Thyroid gland (tissue), 4 donors: ENCODE data around the gene FCHSD2. TPM values are rescaled to one million over a fixed set of nuclear protein-coding genes. Genes with fewer than 3 reads are reported as not detected.

Source experiments
- DNase-seq, 2 donors: peaks; one replicate each; pipeline ENCODE4 v3.0.0-alpha.2; 2019
- H3K27ac ChIP-seq, 3 donors: fragments of 200-600 bp; sonication (generic); 1 replicate in 2 of 3; 2 replicates in 1 of 3; pipeline ENCODE4 v1.5.1; 2016 to 2019; ENCODE audit warnings: mild to moderate bottlenecking in 1 of 3, moderate library complexity in 1 of 3
- H3K27me3 ChIP-seq: fragments of 200-600 bp; sonication (generic); one replicate; pipeline ENCODE4 v1.5.1; 2019
- H3K36me3 ChIP-seq, 2 donors: fragments of 200-600 bp; sonication (generic); one replicate each; pipeline ENCODE4 v1.5.1; 2016 to 2019
- H3K4me1 ChIP-seq, 2 donors: fragments of 200-600 bp; sonication (generic); one replicate each; pipeline ENCODE4 v1.5.1; 2017 to 2019
- H3K4me3 ChIP-seq, 3 donors: fragments of 200-600 bp; sonication (generic); replicated peaks in 1 of 3; 1 replicate in 2 of 3; 2 replicates in 1 of 3; pipeline ENCODE4 v1.5.1; 2016; ENCODE audit warnings: mild to moderate bottlenecking in 1 of 3
- H3K9me3 ChIP-seq: fragments of 200-600 bp; sonication (generic); one replicate; pipeline ENCODE4 v1.5.1; 2017
- POLR2A ChIP-seq, 2 donors: fragments of 450-650 bp; IDR thresholded peaks; one replicate each; pipeline ENCODE4 v1.6.1; 2017; ENCODE audit warnings: antibody characterized with exemption in 2 of 2, mild to moderate bottlenecking in 2 of 2, moderate library complexity in 1 of 2
- WGBS, 2 donors: methylation state at CpG; one replicate each; pipeline ENCODE4 v1.1.5; 2017; 5-methylcytosine and 5-hydroxymethylcytosine counted together
- intact Hi-C: fragments of 100-400 bp; cut with DNase I; formaldehyde crosslinking; loops from one replicate; pipeline ENCODE4 v1.15.1; 2023
- total RNA-seq, 4 donors: library from RNA; depleted of rRNA; stranded (reverse); fragments of >200 nt; gene quantifications; one replicate each; pipeline ENCODE4 v1.2.3, GENCODE V29; 2016
- TF ChIP-seq, protein P1 (sequence below), 6 experiments: fragments of 200-600 bp in 3 of 6; fragments of 450-650 bp in 3 of 6; sonication (generic) in 3 of 6; IDR thresholded peaks; one replicate each; pipeline ENCODE4 v1.5.1; 2016 to 2019; ENCODE audit warnings: antibody characterized with exemption in 6 of 6, mild to moderate bottlenecking in 2 of 6, inconsistent platforms in 1 of 6, moderate library complexity in 1 of 6

Gene FCHSD2
- total RNA-seq, 4 donors from 2014 or later, result 13.5 to 21.7 (median 16.9) TPM

- no peaks in the 10 kb centered on the region for H3K36me3 ChIP-seq
- DNase-seq, result no peak
- TF ChIP-seq, protein P1, sequence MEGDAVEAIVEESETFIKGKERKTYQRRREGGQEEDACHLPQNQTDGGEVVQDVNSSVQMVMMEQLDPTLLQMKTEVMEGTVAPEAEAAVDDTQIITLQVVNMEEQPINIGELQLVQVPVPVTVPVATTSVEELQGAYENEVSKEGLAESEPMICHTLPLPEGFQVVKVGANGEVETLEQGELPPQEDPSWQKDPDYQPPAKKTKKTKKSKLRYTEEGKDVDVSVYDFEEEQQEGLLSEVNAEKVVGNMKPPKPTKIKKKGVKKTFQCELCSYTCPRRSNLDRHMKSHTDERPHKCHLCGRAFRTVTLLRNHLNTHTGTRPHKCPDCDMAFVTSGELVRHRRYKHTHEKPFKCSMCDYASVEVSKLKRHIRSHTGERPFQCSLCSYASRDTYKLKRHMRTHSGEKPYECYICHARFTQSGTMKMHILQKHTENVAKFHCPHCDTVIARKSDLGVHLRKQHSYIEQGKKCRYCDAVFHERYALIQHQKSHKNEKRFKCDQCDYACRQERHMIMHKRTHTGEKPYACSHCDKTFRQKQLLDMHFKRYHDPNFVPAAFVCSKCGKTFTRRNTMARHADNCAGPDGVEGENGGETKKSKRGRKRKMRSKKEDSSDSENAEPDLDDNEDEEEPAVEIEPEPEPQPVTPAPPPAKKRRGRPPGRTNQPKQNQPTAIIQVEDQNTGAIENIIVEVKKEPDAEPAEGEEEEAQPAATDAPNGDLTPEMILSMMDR (IDR thresholded peaks at IDR 0.05), result no peak
- TF ChIP-seq POLR2A (IDR thresholded peaks at IDR 0.05), result no peak
- no peaks in the 10 kb centered on the region for H3K9me3 ChIP-seq
- no peak overlapping the region for H3K4me3 ChIP-seq
- intact Hi-C loops, result no loop called here
- WGBS, 2 donors, result 62 to 78% methylated on average over 2 of the region's 2 CpGs
- no peak overlapping the region for H3K27ac ChIP-seq
- H3K4me1 ChIP-seq, result no peaks in the 10 kb centered on the region
- H3K27me3 ChIP-seq, result no peaks in the 10 kb centered on the region
Measured at GRCh38 chr11:72930008-72930407, 212.1 kb downstream of the FCHSD2 start.

GRCh38 chr11:72929256-72929655 is 212.9 kb downstream of the FCHSD2 start:
- intact Hi-C loops, result loop anchor here (10.0 kb wide), 1 partner anchor 246 kb away; no protein-coding TSS in a partner anchor
- peaks cover 0 to 2% of the 10 kb centered on the region in 2 donors for H3K4me1 ChIP-seq
- no peak overlapping the region for H3K4me3 ChIP-seq
- no peaks in the 10 kb centered on the region for H3K27me3 ChIP-seq
- TF ChIP-seq, protein P1 (IDR thresholded peaks at IDR 0.05), result no peak
- TF ChIP-seq POLR2A (IDR thresholded peaks at IDR 0.05), result no peak
- no peak for DNase-seq
- H3K27ac ChIP-seq, result no peak overlapping the region
- H3K9me3 ChIP-seq, result no peaks in the 10 kb centered on the region
- H3K36me3 ChIP-seq, result no peaks in the 10 kb centered on the region
- 84 to 88% methylated on average over 1 of the region's 1 CpG for WGBS, 2 donors

DNA sequence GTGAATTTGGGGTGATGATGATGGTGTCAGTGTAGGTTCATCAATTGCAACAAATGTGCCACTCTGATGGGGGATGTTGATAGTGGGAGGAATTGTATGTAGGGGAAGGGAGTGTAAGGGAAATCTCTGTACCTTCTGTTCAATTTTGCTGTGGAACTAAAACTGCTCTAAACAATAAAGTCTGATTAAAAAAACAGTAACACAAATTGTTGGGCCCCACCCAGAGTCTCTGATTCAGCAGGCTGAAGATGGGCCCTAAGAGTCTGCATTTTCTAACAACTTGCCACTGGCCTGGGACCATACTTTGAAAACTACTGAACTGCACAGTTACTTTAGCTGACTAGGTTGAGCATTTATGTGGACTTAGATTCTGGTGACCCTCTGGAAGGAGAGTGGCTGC is 214.7 kb downstream of the FCHSD2 start:
- intact Hi-C loops, result loop anchor here (10.0 kb wide), 1 partner anchor 247 kb away; no protein-coding TSS in a partner anchor

DNA sequence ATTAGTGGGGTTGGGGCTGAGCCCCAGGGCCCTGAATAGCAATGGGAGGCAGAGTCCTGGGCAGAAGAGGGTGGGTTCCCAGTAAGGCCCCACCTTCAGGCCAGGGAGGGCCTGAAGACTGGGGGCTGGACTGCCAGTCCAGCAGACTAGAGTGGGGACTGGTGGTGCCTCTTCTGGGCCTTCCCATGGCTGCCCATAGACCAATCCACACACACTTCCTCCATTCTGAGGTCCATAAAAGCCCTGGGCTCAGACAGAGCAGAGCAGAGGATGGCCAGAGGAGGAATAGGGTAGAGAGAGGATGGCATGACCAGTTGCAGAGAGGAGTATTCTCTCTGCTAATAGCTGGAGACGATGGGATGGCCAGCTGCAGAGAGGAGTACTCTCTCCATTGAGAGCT is 216.0 kb downstream of the FCHSD2 start:
- no peaks in the 10 kb centered on the region for H3K27me3 ChIP-seq
- WGBS, 2 donors, result 92 to 100% methylated on average over 1 of the region's 1 CpG
- no peak overlapping the region for H3K27ac ChIP-seq
- H3K4me3 ChIP-seq, result no peak overlapping the region
- peaks cover 0 to 2% of the 10 kb centered on the region in 2 donors for H3K4me1 ChIP-seq
- intact Hi-C loops, result loop anchor here (10.0 kb wide), 1 partner anchor 249 kb away; no protein-coding TSS in a partner anchor
- no peak for DNase-seq
- H3K36me3 ChIP-seq, result no peaks in the 10 kb centered on the region
- H3K9me3 ChIP-seq, result no peaks in the 10 kb centered on the region
- no peak for TF ChIP-seq POLR2A (IDR thresholded peaks at IDR 0.05)
- TF ChIP-seq, protein P1 (IDR thresholded peaks at IDR 0.05), result no peak

More for the DNA sequence above, 214.7 kb downstream of the FCHSD2 start:
- DNase-seq, result no peak
- no peak for TF ChIP-seq POLR2A (IDR thresholded peaks at IDR 0.05)
- TF ChIP-seq, protein P1 (IDR thresholded peaks at IDR 0.05), result no peak
- Histone ChIP-seq H3K27ac (no peak overlapping the region), H3K4me1 (peaks cover 0 to 2% of the 10 kb centered on the region in 2 donors), H3K36me3 (no peaks in the 10 kb centered on the region), H3K27me3 (no peaks in the 10 kb centered on the region), H3K4me3 (no peak overlapping the region), H3K9me3 (no peaks in the 10 kb centered on the region)

GRCh38 chr11:72925656-72926055 is 216.5 kb downstream of the FCHSD2 start:
- H3K9me3 ChIP-seq, result no peaks in the 10 kb centered on the region
- TF ChIP-seq, protein P1 (IDR thresholded peaks at IDR 0.05), result no peak
- no peak for TF ChIP-seq POLR2A (IDR thresholded peaks at IDR 0.05)
- intact Hi-C loops, result loop anchor here (10.0 kb wide), 1 partner anchor 249 kb away; no protein-coding TSS in a partner anchor
- WGBS, 2 donors, result 95 to 97% methylated on average over 5 to 6 of the region's 9 CpGs
- no peaks in the 10 kb centered on the region for H3K36me3 ChIP-seq
- H3K4me1 ChIP-seq, result peaks cover 0 to 2% of the 10 kb centered on the region in 2 donors
- no peak overlapping the region for H3K27ac ChIP-seq
- H3K4me3 ChIP-seq, result no peak overlapping the region
- no peak for DNase-seq
- H3K27me3 ChIP-seq, result no peaks in the 10 kb centered on the region
